NCI-H345 treated with DMSO at 0.1 percent for 48 hours (cell line): Measurements from ENCODE around the gene SLC35D1.
"Not testable (repeated sequence)": the region's sequence is repeated elsewhere in the genome, so short reads cannot be mapped to it uniquely, and the experiment has no call there.

ENCODE experiments used
- DNase-seq: peaks from one replicate; lab custom pipeline; 2025; ENCODE audit not compliant: unreplicated experiment; lab: John Stamatoyannopoulos, UW

SLC35D1 gene

DNA sequence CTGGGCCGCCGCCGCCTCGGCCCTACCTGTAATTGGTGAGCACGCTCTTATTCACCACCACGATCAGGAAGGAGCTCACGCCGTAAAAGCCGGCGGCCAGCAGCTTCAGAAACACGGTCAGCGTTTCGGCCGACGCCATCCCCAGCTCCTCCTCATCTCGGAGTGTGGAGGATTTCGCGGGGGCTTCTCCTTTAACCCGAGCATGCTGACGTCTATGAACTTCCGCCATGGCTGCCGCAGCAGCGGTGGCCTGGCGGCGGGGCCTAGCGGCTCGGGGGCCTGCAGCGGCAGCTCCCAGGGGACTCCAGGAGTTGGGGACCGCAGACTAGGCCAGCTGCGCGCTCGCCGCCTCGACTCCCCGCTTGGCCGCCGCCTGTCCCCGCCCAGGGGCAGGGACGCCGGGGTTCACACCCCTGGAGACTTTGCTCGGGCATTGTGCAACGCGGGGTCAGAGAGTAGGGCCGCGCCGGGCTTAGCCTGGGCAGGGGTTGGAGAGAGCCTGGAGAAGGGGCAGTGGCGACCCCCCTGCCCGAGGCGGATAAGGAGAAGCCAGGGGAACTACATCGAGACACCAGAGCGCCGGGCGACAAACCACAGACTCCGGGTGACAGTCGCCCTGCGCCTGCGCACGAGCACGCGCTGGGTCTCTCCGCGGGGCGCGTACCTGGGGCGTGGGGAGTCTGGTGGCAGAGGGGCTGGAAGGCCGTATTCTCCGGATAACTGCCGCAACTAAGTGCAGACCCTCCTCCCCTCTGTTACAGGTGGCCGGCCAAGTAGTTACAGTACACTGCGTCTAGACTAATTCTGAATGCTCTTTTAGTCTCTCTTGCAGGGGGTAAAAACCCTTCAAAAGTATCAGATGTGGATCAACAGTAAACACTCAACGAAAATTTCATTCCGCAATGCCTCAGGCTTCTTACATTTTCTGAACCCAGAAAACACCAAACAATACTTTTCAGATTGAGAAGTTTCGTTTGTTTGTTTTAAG is at the start of gene SLC35D1:
Gene SLC35D1 (minus strand): TSS at position 364 of the 988 bp plus-strand sequence. CDS start 135 bp downstream, at position 229.
- peak; percentile 68 for DNase-seq

DNA sequence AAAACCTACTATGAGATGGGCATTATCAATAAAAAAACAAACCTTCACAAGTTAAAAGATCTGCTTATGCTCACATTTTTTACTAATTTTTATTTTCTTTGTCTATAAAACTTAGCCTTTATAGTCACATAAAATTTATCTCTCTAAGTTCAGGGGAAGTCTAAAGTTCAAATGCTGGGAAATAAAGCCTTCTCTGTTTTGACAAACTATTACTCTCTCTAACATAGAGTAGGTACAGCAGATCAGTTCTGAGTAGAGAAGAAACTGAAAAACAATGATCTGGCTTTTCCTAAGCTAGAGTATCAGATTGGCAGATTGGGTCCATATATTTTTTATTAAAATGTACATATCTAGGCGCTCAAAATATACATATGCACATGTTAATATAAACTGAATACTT is 49.6 kb upstream of the SLC35D1 start:
- DNase-seq = no peak

- DNase-seq = no peak
Measured at GRCh38 chr1:67100833-67101232, 46.9 kb upstream of the SLC35D1 start.

GRCh38 chr1:67097305-67097704 is 43.4 kb upstream of the SLC35D1 start:
- DNase-seq = no peak

- DNase-seq = no peak
Measured at GRCh38 chr1:67094191-67094590, 40.2 kb upstream of the SLC35D1 start.

DNA sequence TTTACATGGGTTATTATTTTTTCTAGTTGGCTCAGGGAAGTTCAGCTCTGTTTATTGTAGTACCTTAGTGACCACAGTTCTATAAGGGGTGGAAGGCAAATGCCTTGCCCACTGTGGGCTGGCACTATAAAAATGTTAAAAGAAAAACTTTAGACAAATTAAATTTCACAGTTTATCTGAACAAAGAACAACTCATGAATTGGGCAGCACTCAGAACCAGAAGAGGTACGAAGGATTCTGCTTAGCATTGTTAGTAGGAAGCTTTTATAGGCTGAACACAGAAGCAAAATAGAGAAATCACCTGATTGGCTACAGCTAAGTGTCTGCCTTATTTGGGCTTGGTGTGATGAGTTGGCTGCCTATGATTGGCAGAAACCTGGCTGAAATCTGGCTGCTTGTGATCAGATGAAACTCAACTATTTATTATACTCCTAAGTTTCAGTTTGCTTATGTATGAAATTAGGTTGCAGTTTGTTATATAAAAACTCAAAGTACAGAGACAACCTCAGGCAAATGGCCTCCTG is 35.8 kb upstream of the SLC35D1 start:
- DNase-seq = no peak

- no peak for DNase-seq
Measured at GRCh38 chr1:67088440-67088839, 34.5 kb upstream of the SLC35D1 start.

DNA sequence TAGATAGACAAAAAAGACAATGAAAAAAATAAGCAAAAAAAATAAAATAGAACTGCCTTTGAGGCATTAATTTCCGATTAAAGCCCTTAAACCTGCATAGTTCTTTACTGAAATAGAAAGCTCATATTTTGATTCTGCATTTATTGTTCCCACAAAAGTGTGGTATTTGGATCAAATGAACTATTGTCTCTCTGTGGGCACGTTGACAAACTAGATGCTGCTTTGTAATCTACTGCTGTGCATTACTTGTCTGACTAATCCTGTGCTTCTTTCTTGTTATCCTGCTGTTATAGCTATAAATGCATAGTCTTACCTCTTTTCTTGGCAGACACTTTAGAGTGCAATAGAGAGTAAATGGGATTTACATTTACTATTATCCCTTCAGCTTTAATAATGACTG is 31.4 kb upstream of the SLC35D1 start:
- DNase-seq = no peak

GRCh38 chr1:67084765-67085318 is 30.9 kb upstream of the SLC35D1 start:
- no peak for DNase-seq

DNA sequence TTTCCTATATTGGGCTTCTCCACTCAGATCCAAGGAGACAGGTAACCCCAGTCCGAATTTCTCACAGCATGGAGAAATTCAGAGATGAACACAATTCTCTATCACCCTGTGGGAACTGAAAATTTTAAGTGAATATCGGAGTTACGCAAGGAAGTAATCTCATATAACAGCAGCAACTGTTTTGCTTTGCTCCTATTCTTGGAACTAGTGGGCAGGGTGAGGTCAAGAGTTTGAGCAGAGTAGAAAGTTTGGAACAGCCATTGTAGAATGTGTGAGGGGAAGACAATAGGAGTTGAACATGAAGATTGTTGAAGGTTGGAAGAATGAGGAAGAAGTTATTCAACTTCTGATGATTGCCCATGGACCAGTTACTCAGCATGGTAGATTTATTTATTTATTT is 24.3 kb upstream of the SLC35D1 start:
- DNase-seq = no peak

DNA sequence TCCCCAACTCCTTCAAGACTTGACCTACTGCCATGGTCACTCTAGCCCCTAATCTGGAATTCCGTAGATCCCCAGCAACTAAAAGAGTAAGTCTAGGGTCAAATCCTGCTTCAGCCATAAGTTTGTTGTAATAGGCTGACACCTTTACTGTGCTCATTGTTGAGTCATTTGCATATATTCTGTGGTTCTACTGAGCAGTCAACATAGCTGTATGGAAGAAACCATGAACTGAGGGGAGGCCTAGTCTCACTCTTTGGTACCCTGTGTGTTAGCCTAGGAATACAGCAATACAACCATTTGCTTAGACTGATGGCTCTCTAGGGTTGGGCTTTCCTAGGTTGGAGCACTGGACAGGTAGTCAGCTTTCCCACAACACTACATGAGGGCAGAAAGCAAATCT is 23.6 kb upstream of the SLC35D1 start:
- no peak for DNase-seq

DNA sequence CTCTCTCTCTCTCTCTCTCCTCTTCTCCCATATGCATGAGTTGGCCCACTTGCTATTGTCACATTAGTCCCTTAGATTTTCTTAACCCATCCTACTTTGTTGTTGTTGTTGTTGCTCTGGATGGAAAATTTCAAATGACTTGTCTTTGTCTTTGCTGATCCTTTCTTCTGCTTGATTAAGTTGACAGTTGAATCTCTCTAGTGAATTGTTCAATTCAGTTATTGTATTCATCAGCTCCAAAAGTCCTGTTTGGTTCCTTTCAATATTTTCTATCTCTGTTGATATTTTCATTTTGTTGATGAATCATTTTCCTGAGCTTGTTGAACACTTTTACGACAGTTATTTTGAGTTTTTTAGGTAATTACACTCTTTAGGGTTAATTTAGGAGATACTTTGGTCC is 18.8 kb upstream of the SLC35D1 start:
- no peak for DNase-seq

GRCh38 chr1:67067655-67068054 is 13.7 kb upstream of the SLC35D1 start:
- not testable (repeated sequence) for DNase-seq

GRCh38 chr1:67062412-67062811 is 8.5 kb upstream of the SLC35D1 start:
- no peak for DNase-seq

DNA sequence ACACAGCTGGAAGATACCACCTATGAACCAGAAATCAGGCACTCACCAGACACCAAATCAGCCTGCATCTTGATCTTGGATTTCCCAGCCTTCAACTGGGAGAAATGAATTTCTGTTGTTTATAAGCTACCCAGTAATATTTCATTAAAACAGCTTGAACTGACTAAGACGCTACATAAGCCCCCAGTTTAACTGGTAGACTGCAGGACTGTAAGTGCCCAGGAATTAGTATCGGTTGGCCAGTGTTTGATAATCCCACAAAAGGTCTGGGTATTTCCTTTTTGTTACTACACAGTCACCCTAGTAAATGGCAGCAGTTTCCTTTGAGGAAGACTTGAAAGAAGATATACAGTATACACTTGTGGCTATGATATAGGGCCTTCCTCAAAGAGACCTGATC is 7.3 kb upstream of the SLC35D1 start:
- DNase-seq = no peak

DNA sequence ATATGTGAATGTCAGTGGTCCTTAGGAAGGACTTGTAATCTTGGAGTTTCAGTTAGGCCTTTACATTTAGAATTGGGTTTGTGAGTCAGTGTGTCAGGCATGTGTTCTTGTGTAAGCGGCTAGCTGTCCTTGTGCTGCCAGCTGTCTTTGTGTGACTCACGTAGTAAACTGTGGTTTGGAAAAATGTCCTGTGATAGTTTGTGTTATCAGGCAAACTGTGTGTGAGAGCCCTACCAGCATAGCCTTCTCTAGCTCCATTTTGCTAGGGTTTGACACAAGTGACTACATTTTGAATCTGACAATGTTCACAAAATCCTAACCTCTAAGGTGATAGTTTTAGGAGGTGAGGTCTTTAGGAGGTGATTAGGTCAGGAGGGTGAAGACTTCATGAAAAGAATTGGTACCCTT is 6.9 kb upstream of the SLC35D1 start:
- no peak for DNase-seq

- no peak for DNase-seq
Measured at GRCh38 chr1:67059346-67059745, 5.4 kb upstream of the SLC35D1 start.

GRCh38 chr1:67058761-67059160 is 4.8 kb upstream of the SLC35D1 start:
- no peak for DNase-seq

- no peak for DNase-seq
Measured at GRCh38 chr1:67058242-67058641, 4.3 kb upstream of the SLC35D1 start.

DNA sequence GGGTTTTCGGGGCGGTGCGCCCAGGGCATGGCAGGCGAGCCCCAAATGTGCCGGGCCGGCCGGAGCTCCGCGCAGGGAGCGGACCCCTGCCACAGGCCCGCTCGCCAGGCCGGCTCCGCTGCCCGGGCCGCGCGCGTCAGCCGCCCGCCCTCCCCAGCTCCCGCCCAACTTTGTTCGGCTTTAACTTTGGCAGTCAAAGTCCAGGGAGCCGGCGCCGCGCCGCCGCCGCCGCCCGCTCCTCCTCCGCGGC is 488 bp downstream of the SLC35D1 start:
- DNase-seq = no peak

- DNase-seq = peak; percentile 8
Measured at GRCh38 chr1:67052741-67053534, 1.0 kb downstream of the SLC35D1 start.

GRCh38 chr1:67051196-67051595 is 2.8 kb downstream of the SLC35D1 start:
- no peak for DNase-seq
